Colonic mucosa (tissue), 4 donors: Measurements from ENCODE around the gene EYS. TPM values are rescaled to one million over a fixed set of nuclear protein-coding genes. Genes with fewer than 3 reads are reported as not detected.

ENCODE experiments used
- DNase-seq: peaks from one replicate; pipeline ENCODE4 v3.0.0-alpha.2; 2020
- H3K27ac ChIP-seq: fragments of 200-600 bp; one replicate; pipeline ENCODE4 v1.8.0; 2021
- H3K27me3 ChIP-seq: fragments of 200-600 bp; one replicate; pipeline ENCODE4 v1.8.0; 2021
- H3K36me3 ChIP-seq: fragments of 200-600 bp; one replicate; pipeline ENCODE4 v1.8.0; 2021
- H3K4me1 ChIP-seq: fragments of 200-600 bp; one replicate; pipeline ENCODE4 v1.8.0; 2021; ENCODE audit warnings: mild to moderate bottlenecking
- H3K4me3 ChIP-seq: fragments of 200-600 bp; one replicate; pipeline ENCODE4 v1.8.0; 2021
- H3K9ac ChIP-seq, 2 donors: one replicate each; pipeline ENCODE4 v1.7.0; 2013; ENCODE audit warnings: control low read depth in 2 of 2, low read depth in 2 of 2, low read length in 2 of 2
- H3K9me3 ChIP-seq: fragments of 200-600 bp; one replicate; pipeline ENCODE4 v1.8.0; 2021
- intact Hi-C: fragments of 100-400 bp; cut with DNase I; formaldehyde crosslinking; loops from one replicate; pipeline ENCODE4 v1.14.1; 2022
- total RNA-seq, 2 donors: library from RNA; stranded (reverse); fragmentation: NEBNext Ultra II Directional in 1 of 2; extraction: Animal tissue kit (Norgen Biotek cat#: 25700) in 1 of 2; gene quantifications; one replicate each; pipeline ENCODE4 v1.2.1, GENCODE V29; 2021
- TF ChIP-seq, protein P1 (sequence below): fragments of 200-600 bp; IDR thresholded peaks from one replicate; pipeline ENCODE4 v1.8.0; 2022; ENCODE audit warnings: antibody characterized with exemption, mild to moderate bottlenecking
- donor health status: healthy.
- donor health status: DM: no; HTN: no; CAD: no.
- donor health status: DM: no; HTN: no; CAD: no.

EYS gene
- total RNA-seq, 2 donors from 2014 or later: 0.64 to 0.82 TPM

DNA sequence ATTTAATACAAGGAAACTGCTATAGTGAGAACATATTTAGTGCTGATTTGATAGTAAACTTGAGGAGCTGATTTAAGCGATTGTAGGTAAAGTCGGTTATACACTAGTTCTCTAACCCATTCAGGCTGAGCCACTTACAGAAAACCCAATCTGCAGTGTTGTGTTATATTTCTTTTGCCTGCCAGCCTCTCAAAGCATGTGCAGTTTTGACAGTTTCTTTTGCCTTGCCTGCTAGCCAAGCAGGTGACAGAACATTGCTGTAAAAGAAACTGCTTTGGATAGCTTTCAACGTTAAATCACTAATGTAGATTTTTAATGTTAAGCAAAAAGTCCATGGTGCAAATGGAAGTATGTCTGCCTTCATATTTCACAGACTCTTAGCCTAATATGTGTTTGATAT is 982.9 kb downstream of the EYS start:
- H3K9me3 ChIP-seq: no peaks in the 10 kb centered on the region
- no peaks in the 10 kb centered on the region for H3K36me3 ChIP-seq
- no peak overlapping the region for H3K4me3 ChIP-seq
- DNase-seq: no peak
- H3K4me1 ChIP-seq: no peaks in the 10 kb centered on the region
- no peak overlapping the region for H3K27ac ChIP-seq
- H3K9ac ChIP-seq: no peak overlapping the region
- H3K27me3 ChIP-seq: no peaks in the 10 kb centered on the region
- intact Hi-C loops: no loop called here
- TF ChIP-seq, protein P1, sequence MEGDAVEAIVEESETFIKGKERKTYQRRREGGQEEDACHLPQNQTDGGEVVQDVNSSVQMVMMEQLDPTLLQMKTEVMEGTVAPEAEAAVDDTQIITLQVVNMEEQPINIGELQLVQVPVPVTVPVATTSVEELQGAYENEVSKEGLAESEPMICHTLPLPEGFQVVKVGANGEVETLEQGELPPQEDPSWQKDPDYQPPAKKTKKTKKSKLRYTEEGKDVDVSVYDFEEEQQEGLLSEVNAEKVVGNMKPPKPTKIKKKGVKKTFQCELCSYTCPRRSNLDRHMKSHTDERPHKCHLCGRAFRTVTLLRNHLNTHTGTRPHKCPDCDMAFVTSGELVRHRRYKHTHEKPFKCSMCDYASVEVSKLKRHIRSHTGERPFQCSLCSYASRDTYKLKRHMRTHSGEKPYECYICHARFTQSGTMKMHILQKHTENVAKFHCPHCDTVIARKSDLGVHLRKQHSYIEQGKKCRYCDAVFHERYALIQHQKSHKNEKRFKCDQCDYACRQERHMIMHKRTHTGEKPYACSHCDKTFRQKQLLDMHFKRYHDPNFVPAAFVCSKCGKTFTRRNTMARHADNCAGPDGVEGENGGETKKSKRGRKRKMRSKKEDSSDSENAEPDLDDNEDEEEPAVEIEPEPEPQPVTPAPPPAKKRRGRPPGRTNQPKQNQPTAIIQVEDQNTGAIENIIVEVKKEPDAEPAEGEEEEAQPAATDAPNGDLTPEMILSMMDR: no peak

DNA sequence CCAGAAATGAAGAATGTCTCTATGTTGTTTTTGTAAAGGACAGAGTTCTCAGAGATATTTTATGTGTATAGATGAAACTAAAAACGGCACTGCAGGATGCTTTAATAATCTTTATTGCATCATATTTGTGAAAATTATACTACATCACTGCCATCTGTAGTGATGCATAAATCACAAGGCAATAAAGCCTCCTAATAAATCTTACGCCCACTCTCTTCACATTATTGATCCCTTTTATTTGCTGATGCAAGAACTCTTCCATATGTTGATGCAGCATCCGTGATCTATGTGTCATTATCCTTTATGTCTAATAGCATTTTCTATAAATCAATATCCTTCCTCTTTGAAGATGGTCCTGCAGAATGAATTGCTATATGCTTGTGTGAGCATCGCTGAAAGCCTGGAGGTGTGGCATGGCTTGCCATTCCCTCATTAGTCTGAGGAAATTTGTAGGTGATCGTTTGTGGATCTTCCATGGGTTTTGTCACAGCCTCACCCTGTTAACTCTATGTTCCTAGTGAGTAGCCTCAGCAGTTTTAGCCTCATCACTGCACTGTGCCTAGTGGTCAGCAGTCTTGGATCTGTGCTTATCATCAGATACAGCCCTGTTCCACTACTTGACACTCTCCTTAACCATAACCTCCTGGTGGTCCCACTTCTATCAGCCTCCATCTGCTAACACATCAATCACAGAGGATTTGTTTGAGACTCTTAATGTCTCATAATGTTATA is 983.5 kb downstream of the EYS start:
- Histone ChIP-seq H3K9ac (no peak overlapping the region), H3K36me3 (no peaks in the 10 kb centered on the region), H3K4me1 (no peaks in the 10 kb centered on the region), H3K4me3 (no peak overlapping the region), H3K27me3 (no peaks in the 10 kb centered on the region), H3K27ac (no peak overlapping the region), H3K9me3 (no peaks in the 10 kb centered on the region)
- no peak for DNase-seq
- TF ChIP-seq, protein P1: no peak
- intact Hi-C loops: no loop called here

DNA sequence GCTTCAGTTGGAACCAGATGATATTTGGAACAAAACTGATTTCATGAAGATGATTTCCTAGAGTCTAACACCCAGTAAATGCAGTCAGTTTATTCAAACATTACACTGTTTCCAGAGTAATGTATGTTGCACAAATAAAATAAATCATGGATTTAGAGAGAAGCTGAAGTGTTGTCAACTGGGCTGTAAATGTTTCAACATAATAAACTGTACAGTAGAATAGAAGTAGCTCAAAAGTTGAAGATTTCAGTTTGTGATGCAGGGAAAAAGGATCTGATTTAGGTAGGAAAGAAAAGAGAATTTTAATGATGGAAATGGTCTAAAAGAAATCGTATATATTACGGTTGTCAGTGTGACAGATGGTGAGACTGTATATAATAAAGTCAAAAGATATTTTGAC is 985.2 kb downstream of the EYS start:
- H3K9me3 ChIP-seq: no peaks in the 10 kb centered on the region

DNA sequence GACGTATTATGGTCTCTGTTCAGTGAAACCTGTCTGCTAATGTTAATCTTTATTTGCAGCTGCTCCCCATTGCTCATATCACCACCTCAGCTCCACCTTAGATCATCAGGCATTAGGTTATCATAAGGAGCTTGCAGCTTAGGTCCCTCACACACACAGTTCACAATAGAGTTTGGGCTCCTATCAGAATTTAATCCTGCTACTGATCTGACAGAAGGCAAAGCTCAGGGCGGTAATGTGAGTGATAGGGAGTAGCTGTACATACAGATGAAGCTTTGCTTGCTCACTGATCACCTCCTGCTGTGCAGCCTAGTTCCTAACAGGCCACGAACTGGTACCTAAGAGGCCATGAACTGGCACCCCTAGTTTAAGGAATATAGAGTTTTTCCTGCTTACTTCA is 989.7 kb downstream of the EYS start:
- no peaks in the 10 kb centered on the region for H3K27me3 ChIP-seq
- H3K4me1 ChIP-seq: no peaks in the 10 kb centered on the region
- no peak overlapping the region for H3K4me3 ChIP-seq
- H3K27ac ChIP-seq: no peak overlapping the region
- H3K9ac ChIP-seq: no peak overlapping the region
- TF ChIP-seq, protein P1: no peak
- no peak for DNase-seq
- no peaks in the 10 kb centered on the region for H3K36me3 ChIP-seq
- no peaks in the 10 kb centered on the region for H3K9me3 ChIP-seq
- intact Hi-C loops: no loop called here

More for the DNA sequence above, 985.2 kb downstream of the EYS start:
- TF ChIP-seq, protein P1: no peak
- intact Hi-C loops: no loop called here
- H3K9ac ChIP-seq: no peak overlapping the region
- no peaks in the 10 kb centered on the region for H3K4me1 ChIP-seq
- no peak overlapping the region for H3K4me3 ChIP-seq
- H3K27me3 ChIP-seq: no peaks in the 10 kb centered on the region
- no peak overlapping the region for H3K27ac ChIP-seq
- no peak for DNase-seq
- H3K36me3 ChIP-seq: no peaks in the 10 kb centered on the region

DNA sequence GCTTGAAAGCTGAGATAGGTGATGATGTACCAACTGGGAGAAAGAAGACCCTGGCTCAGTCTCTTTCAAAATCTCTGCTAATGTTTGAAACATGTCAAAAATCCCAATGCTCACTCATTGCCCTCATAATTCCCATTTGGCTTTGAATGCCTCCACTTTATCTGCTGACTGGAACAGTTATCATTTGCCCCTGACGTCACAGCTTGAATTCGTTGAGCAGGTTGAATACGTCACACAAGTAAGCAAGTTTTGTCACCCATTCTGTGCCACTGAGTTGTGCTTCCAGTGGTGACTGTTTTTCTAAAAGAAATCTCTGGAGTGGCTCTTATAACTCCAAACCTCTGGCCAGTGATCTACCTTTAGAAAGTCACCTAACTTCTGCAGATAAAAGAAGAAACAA is 991.4 kb downstream of the EYS start:
- H3K27ac ChIP-seq: no peak overlapping the region
- intact Hi-C loops: no loop called here
- no peaks in the 10 kb centered on the region for H3K27me3 ChIP-seq
- H3K9ac ChIP-seq: no peak overlapping the region
- H3K4me1 ChIP-seq: no peaks in the 10 kb centered on the region
- no peak for DNase-seq
- H3K4me3 ChIP-seq: no peak overlapping the region
- no peaks in the 10 kb centered on the region for H3K9me3 ChIP-seq
- TF ChIP-seq, protein P1: no peak
- H3K36me3 ChIP-seq: no peaks in the 10 kb centered on the region
